ENCODE results near the gene PPME1. TPM values are rescaled to one million over a fixed set of nuclear protein-coding genes. Genes with fewer than 3 reads are reported as not detected.

Gene PPME1
- total RNA-seq, 1 experiment from 2014 or later: 39.4 TPM

- Histone ChIP-seq H2BK120ac (ENCODE audit: low read depth, low read length, poor library complexity, severe bottlenecking) (no peak overlapping the region), H4K5ac (ENCODE audit: insufficient read length, low read depth, low read length) (no peak overlapping the region), H3K4me1 (ENCODE audit: insufficient read depth, low read length) (no peaks in the 10 kb centered on the region), H3T11ph (ENCODE audit: low read length) (no peak overlapping the region), H3K14ac (ENCODE audit: insufficient read depth, low read length) (no peak overlapping the region), H2BK12ac (ENCODE audit: insufficient read length, low read depth, low read length) (no peak overlapping the region), H2AK5ac (ENCODE audit: insufficient read length, low read length) (no peak overlapping the region), H3K23ac (ENCODE audit: insufficient read length, low read depth, low read length) (no peak overlapping the region), H3K23me2 (ENCODE audit: insufficient read length, low read depth, low read length, poor library complexity, severe bottlenecking) (no peaks in the 10 kb centered on the region), H4K20me1 (ENCODE audit: control insufficient read depth, insufficient read depth, insufficient read length) (no peaks in the 10 kb centered on the region), H3K27ac (ENCODE audit: insufficient read length, low read depth, low read length) (no peak overlapping the region), H2BK20ac (ENCODE audit: low read depth, low read length, poor library complexity, severe bottlenecking) (no peak overlapping the region), H3K79me1 (ENCODE audit: insufficient read depth, low read depth, low read length, poor library complexity, severe bottlenecking) (no peaks in the 10 kb centered on the region), H3K56ac (ENCODE audit: insufficient read length, low read depth, low read length) (no peak overlapping the region), H3K9me3 (ENCODE audit: control insufficient read depth, low read depth, low read length) (no peaks in the 10 kb centered on the region), H2BK15ac (ENCODE audit: low read depth, low read length) (no peak overlapping the region), H2BK5ac (ENCODE audit: insufficient read length, low read length) (no peak overlapping the region), H3K4ac (ENCODE audit: low read depth, low read length) (no peak overlapping the region), H3K79me2 (ENCODE audit: insufficient read depth, low read length) (no peaks in the 10 kb centered on the region), H4K8ac (replicated peaks; ENCODE audit: insufficient read length, low read depth, low read length) (no peak overlapping the region), H3K9ac (ENCODE audit: extremely low read depth, insufficient read length, low read length) (no peak overlapping the region), H3K4me2 (ENCODE audit: insufficient read depth, insufficient read length, low read length) (no peak overlapping the region), H3K27me3 (ENCODE audit: insufficient read depth, low read length) (no peaks in the 10 kb centered on the region), H4K91ac (ENCODE audit: insufficient read length, low read depth, low read length) (no peak overlapping the region), H2AFZ (ENCODE audit: low read length) (no peak overlapping the region), H3K18ac (ENCODE audit: insufficient read length, low read depth, low read length) (no peak overlapping the region)
- no peak for DNase-seq
- Mint-ChIP-seq H3K4me3 (no peak overlapping the region), H3K27me3 (ENCODE audit: low read depth) (no peaks in the 10 kb centered on the region), H3K36me3 (ENCODE audit: insufficient read depth in 1 of 3, low read depth in 3 of 3) (peaks cover 2 to 43% (median 10%) of the 10 kb centered on the region in 3 experiments; a peak in 5 of 7 replicates), H3K4me1 (peaks cover 7 to 9% of the 10 kb centered on the region in 2 experiments; a peak in 2 of 4 replicates), H3K27ac (no peak overlapping the region), H3K9me3 (no peaks in the 10 kb centered on the region)
- no CpG with 5 or more reads among the region's 1 CpG for WGBS (ENCODE audit: extremely low coverage, insufficient read length, low lambda C conversion rate)
- no peak for TF ChIP-seq CTCF (conservative IDR thresholded peaks at IDR 0.05)
These were observed 35.7 kb downstream of the PPME1 start for GRCh38 chr11:74206746-74207145.
